PC-9 (cell line): Measurements from ENCODE around the gene IKZF3. TPM values are rescaled to one million over a fixed set of nuclear protein-coding genes. Genes with fewer than 3 reads are reported as not detected.
"Not testable (repeated sequence)": the region's sequence is repeated elsewhere in the genome, so short reads cannot be mapped to it uniquely, and the experiment has no call there.

Experiments used
- BruUV-seq: library from RNA; stranded (reverse); fragments of 400-500 nt; replicated peaks from 2 replicates; lab custom pipeline; 2021; lab: Mats Ljungman, UMichigan
- CTCF ChIA-PET: fragments of 300-600 bp; sonication (Branson Sonifier 250); formaldehyde crosslinking; loops from one replicate; lab custom pipeline; 2022; ENCODE audit warnings: antibody characterized with exemption; lab: Charles Lee
- POLR2A ChIA-PET: fragments of 300-600 bp; sonication (Branson Sonifier 250); formaldehyde crosslinking; loops from one replicate; lab custom pipeline; 2022; ENCODE audit warnings: antibody characterized with exemption; ENCODE audit not compliant: unreplicated experiment; lab: Charles Lee
- DNase-seq, 2 experiments: peaks; one replicate each; pipeline versions ENCODE4 v3.0.0 to v3.0.0-alpha.2; 2015 to 2022; ENCODE audit warnings: mixed read lengths in 1 of 2
- H2AFZ ChIP-seq: fragments of 200-600 bp; sonication (generic); 2 replicates; pipeline ENCODE4 v1.8.1; 2017; ENCODE audit warnings: antibody characterized with exemption
- H3F3A ChIP-seq: fragments of 200-600 bp; sonication (generic); 2 replicates; pipeline ENCODE4 v1.8.1; 2017; ENCODE audit warnings: antibody characterized with exemption, mild to moderate bottlenecking, low read depth; ENCODE audit not compliant: insufficient read depth
- H3K27ac ChIP-seq: fragments of 200-600 bp; sonication (generic); 2 replicates; pipeline ENCODE4 v1.6.1; 2016; ENCODE audit warnings: mixed run types
- H3K27me3 ChIP-seq: fragments of 200-600 bp; sonication (generic); 2 replicates; pipeline ENCODE4 v1.6.1; 2016; ENCODE audit warnings: low read depth, mixed run types; ENCODE audit not compliant: insufficient read depth
- H3K36me3 ChIP-seq: fragments of 200-600 bp; sonication (generic); 2 replicates; pipeline ENCODE4 v1.6.1; 2016; ENCODE audit warnings: low read depth, mixed run types
- H3K4me1 ChIP-seq: fragments of 200-600 bp; sonication (generic); replicated peaks from 2 replicates; pipeline ENCODE4 v1.6.1; 2016; ENCODE audit warnings: mixed run types; ENCODE audit not compliant: insufficient read depth
- H3K4me2 ChIP-seq: fragments of 200-600 bp; sonication (generic); 2 replicates; pipeline ENCODE4 v1.6.1; 2017; ENCODE audit warnings: mixed run types
- H3K4me3 ChIP-seq: fragments of 200-600 bp; sonication (generic); 2 replicates; pipeline ENCODE4 v1.6.1; 2016; ENCODE audit warnings: mixed run types
- H3K79me2 ChIP-seq: fragments of 200-600 bp; sonication (generic); 2 replicates; pipeline ENCODE4 v1.6.1; 2017; ENCODE audit warnings: low read depth, mixed run types
- H3K9me2 ChIP-seq: fragments of 200-600 bp; sonication (generic); 2 replicates; pipeline ENCODE4 v1.8.1; 2017; ENCODE audit warnings: mild to moderate bottlenecking; ENCODE audit not compliant: insufficient read depth
- H3K9me3 ChIP-seq: fragments of 200-600 bp; sonication (generic); 2 replicates; pipeline ENCODE4 v1.8.1; 2016; ENCODE audit warnings: low read depth; ENCODE audit not compliant: insufficient read depth
- H4K20me1 ChIP-seq: fragments of 200-600 bp; sonication (generic); 2 replicates; pipeline ENCODE4 v1.8.1; 2017; ENCODE audit not compliant: insufficient read depth
- EZH2 ChIP-seq: fragments of 200-600 bp; sonication (generic); IDR thresholded peaks from 2 replicates; pipeline ENCODE4 v1.8.0; 2017; ENCODE audit warnings: antibody characterized with exemption, low read depth
- intact Hi-C: fragments of 100-400 bp; cut with micrococcal nuclease; formaldehyde crosslinking; loops from one replicate; pipeline ENCODE4 v1.10.0; 2022; ENCODE audit not compliant: unreplicated experiment
- total RNA-seq: library from RNA; stranded (reverse); gene quantifications from 2 replicates; pipeline ENCODE4 v1.2.3, GENCODE V29; 2021
- TF ChIP-seq, protein P1 (sequence below): fragments of 200-600 bp; sonication (generic); conservative IDR thresholded peaks from 2 replicates; pipeline ENCODE4 v1.6.1; 2017; ENCODE audit warnings: mixed run types, antibody characterized with exemption, mild to moderate bottlenecking, moderate library complexity

Gene IKZF3
- total RNA-seq, 1 experiment from 2014 or later, result 0.04 TPM

DNA sequence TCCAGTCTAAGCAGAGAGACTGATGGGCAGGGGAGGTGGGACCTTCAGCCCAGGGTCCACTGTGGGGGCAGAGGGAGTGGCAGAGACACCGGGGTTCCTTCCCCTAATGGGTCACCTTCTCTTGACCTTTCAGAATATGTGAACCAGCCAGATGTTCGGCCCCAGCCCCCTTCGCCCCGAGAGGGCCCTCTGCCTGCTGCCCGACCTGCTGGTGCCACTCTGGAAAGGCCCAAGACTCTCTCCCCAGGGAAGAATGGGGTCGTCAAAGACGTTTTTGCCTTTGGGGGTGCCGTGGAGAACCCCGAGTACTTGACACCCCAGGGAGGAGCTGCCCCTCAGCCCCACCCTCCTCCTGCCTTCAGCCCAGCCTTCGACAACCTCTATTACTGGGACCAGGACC lies 136.6 kb downstream of the IKZF3 start:
- no peaks in the 10 kb centered on the region for H4K20me1 ChIP-seq
- no peak overlapping the region for H3K4me3 ChIP-seq
- no peak for TF ChIP-seq EZH2
- TF ChIP-seq, protein P1, sequence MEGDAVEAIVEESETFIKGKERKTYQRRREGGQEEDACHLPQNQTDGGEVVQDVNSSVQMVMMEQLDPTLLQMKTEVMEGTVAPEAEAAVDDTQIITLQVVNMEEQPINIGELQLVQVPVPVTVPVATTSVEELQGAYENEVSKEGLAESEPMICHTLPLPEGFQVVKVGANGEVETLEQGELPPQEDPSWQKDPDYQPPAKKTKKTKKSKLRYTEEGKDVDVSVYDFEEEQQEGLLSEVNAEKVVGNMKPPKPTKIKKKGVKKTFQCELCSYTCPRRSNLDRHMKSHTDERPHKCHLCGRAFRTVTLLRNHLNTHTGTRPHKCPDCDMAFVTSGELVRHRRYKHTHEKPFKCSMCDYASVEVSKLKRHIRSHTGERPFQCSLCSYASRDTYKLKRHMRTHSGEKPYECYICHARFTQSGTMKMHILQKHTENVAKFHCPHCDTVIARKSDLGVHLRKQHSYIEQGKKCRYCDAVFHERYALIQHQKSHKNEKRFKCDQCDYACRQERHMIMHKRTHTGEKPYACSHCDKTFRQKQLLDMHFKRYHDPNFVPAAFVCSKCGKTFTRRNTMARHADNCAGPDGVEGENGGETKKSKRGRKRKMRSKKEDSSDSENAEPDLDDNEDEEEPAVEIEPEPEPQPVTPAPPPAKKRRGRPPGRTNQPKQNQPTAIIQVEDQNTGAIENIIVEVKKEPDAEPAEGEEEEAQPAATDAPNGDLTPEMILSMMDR, result no peak
- no peaks in the 10 kb centered on the region for H3K27me3 ChIP-seq
- H3K27ac ChIP-seq, result no peak overlapping the region
- H3K9me3 ChIP-seq, result no peaks in the 10 kb centered on the region
- ChIA-PET POLR2A (no interaction called here), CTCF (no interaction called here)
- H3K4me1 ChIP-seq, result peaks cover 16% of the 10 kb centered on the region
- no peak overlapping the region for H3K4me2 ChIP-seq
- H2AFZ ChIP-seq, result no peak overlapping the region
- H3K36me3 ChIP-seq, result no peaks in the 10 kb centered on the region
- intact Hi-C loops, result no loop called here
- peaks cover 33% of the 10 kb centered on the region; the same call in 1 of the 2 replicates for H3F3A ChIP-seq
- BruUV-seq, result no TSS peak
- no peak for DNase-seq
- peaks cover 10% of the 10 kb centered on the region; the same call in 1 of the 2 replicates for H3K79me2 ChIP-seq
- H3K9me2 ChIP-seq, result no peaks in the 10 kb centered on the region

DNA sequence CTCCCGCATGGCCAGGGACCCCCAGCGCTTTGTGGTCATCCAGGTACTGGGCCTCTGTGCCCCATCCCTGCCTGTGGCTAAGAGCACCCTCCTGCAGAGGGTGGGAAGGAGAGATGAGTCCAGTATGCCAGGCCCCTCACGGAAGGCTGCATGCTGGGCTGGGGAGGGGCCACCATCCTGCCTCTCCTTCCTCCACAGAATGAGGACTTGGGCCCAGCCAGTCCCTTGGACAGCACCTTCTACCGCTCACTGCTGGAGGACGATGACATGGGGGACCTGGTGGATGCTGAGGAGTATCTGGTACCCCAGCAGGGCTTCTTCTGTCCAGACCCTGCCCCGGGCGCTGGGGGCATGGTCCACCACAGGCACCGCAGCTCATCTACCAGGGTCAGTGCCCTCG lies 137.5 kb downstream of the IKZF3 start:
- H3K9me3 ChIP-seq, result no peaks in the 10 kb centered on the region
- H3K27ac ChIP-seq, result no peak overlapping the region
- DNase-seq, result no peak
- ChIA-PET POLR2A (no interaction called here), CTCF (no interaction called here)
- H3K79me2 ChIP-seq, result peaks cover 10% of the 10 kb centered on the region; the same call in 1 of the 2 replicates
- no peaks in the 10 kb centered on the region for H3K9me2 ChIP-seq
- H3K27me3 ChIP-seq, result no peaks in the 10 kb centered on the region
- H3F3A ChIP-seq, result peaks cover 33% of the 10 kb centered on the region; the same call in 1 of the 2 replicates
- peaks cover 16% of the 10 kb centered on the region for H3K4me1 ChIP-seq
- no peaks in the 10 kb centered on the region for H4K20me1 ChIP-seq
- intact Hi-C loops, result no loop called here
- no TSS peak for BruUV-seq
- no peak overlapping the region for H3K4me2 ChIP-seq
- H3K36me3 ChIP-seq, result no peaks in the 10 kb centered on the region
- TF ChIP-seq, protein P1, result no peak
- TF ChIP-seq EZH2, result no peak
- no peak overlapping the region for H2AFZ ChIP-seq
- H3K4me3 ChIP-seq, result no peak overlapping the region

DNA sequence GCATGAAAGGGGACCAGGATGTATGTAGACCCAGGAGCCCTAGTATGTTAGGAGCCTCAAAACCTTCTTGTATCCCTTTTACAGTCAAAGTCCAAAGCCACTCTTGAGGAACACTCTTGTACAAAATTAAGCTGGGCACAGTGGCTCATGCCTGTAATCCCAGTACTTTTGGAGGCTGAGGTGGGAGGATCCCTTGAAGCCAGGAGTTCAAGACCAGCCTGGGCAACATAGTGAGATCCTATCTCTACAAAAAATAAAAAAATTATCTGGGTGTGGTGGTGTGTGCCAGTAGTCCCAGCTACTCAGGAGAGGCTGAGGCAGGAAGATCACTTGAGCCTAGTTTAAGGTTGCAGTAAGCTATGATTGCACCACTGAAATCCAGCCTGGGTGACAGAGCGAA lies 138.2 kb downstream of the IKZF3 start:
- H3K4me3 ChIP-seq, H3K36me3 ChIP-seq, CTCF ChIA-PET, H3K9me3 ChIP-seq, DNase-seq, intact Hi-C loops, H3K79me2 ChIP-seq, H3K9me2 ChIP-seq, H3K4me2 ChIP-seq, H4K20me1 ChIP-seq, BruUV-seq, H2AFZ ChIP-seq, H3K27me3 ChIP-seq, H3K27ac ChIP-seq: not testable (repeated sequence)
- Histone ChIP-seq H3F3A (peaks cover 26% of the 10 kb centered on the region; the same call in 1 of the 2 replicates), H3K4me1 (peaks cover 10% of the 10 kb centered on the region)
- POLR2A ChIA-PET, result interaction anchor here (0.7 kb wide), 1 partner anchor 181 kb away, joined by 3 read pairs; no protein-coding TSS in a partner anchor

DNA sequence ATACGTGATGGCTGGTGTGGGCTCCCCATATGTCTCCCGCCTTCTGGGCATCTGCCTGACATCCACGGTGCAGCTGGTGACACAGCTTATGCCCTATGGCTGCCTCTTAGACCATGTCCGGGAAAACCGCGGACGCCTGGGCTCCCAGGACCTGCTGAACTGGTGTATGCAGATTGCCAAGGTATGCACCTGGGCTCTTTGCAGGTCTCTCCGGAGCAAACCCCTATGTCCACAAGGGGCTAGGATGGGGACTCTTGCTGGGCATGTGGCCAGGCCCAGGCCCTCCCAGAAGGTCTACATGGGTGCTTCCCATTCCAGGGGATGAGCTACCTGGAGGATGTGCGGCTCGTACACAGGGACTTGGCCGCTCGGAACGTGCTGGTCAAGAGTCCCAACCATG lies 139.4 kb downstream of the IKZF3 start:
- Histone ChIP-seq H4K20me1 (no peaks in the 10 kb centered on the region), H3F3A (peaks cover 25% of the 10 kb centered on the region; the same call in 1 of the 2 replicates), H3K27ac (no peak overlapping the region), H3K27me3 (no peaks in the 10 kb centered on the region), H3K4me3 (no peak overlapping the region), H3K9me2 (no peaks in the 10 kb centered on the region), H3K36me3 (no peaks in the 10 kb centered on the region), H3K4me1 (peaks cover 6% of the 10 kb centered on the region), H2AFZ (no peak overlapping the region), H3K79me2 (peaks cover 7% of the 10 kb centered on the region; the same call in 1 of the 2 replicates), H3K4me2 (no peak overlapping the region), H3K9me3 (no peaks in the 10 kb centered on the region)
- BruUV-seq, result no TSS peak
- ChIA-PET CTCF (no interaction called here), POLR2A (no interaction called here)
- no peak for DNase-seq
- no peak for TF ChIP-seq EZH2
- TF ChIP-seq, protein P1, result no peak
- intact Hi-C loops, result no loop called here
